GM18517 (cell line): ENCODE results near the gene POLR2L.

Source experiments
- ATAC-seq: cut with Tn5 transposase; IDR thresholded peaks from one replicate; pipeline ENCODE4 v1.9.1; 2021; ENCODE audit warnings: mild to moderate bottlenecking, moderate library complexity; ENCODE audit not compliant: unreplicated experiment

POLR2L gene

GRCh38 chr11:797296-798092, 44.8 kb downstream of the POLR2L start:
- ATAC-seq, result peak; percentile 42

- no peak for ATAC-seq
Observed at GRCh38 chr11:796565-797295, 45.6 kb downstream of the POLR2L start.

- ATAC-seq, result no peak
Observed at GRCh38 chr11:795634-796564, 46.4 kb downstream of the POLR2L start.

GRCh38 chr11:794766-795633, 47.3 kb downstream of the POLR2L start:
- ATAC-seq, result no peak

GRCh38 chr11:794013-794765, 48.1 kb downstream of the POLR2L start:
- no peak for ATAC-seq

- no peak for ATAC-seq
Observed at GRCh38 chr11:793556-793955, 48.8 kb downstream of the POLR2L start.

- ATAC-seq, result no peak
Observed at GRCh38 chr11:792873-793272, 49.5 kb downstream of the POLR2L start.

- no peak for ATAC-seq
Observed at GRCh38 chr11:792535-792821, 49.9 kb downstream of the POLR2L start.

GRCh38 chr11:791658-792534, 50.4 kb downstream of the POLR2L start:
- ATAC-seq, result no peak

GRCh38 chr11:790721-791564, 51.4 kb downstream of the POLR2L start:
- no peak for ATAC-seq

GRCh38 chr11:789943-790342, 52.4 kb downstream of the POLR2L start, which contains the start of gene CEND1:
CEND1 (minus strand) TSS chr11:790090; CDS start chr11:788576, 1,514 bp downstream.
- ATAC-seq, result no peak
